ENCODE results near the gene MCEE.

MCEE gene

GRCh38 chr2:71157124-71157793, 27.2 kb upstream of the MCEE start:
- DNase-seq (ENCODE audit: extremely low spot score): peak; percentile 76
- POLR2A ChIA-PET: interaction anchor here (1.0 to 1.1 kb wide), 2 partner anchors 89 to 175 kb away, joined by 3 read pairs; partner anchors contain the start of genes NAGK and ZNF638
- CTCF ChIA-PET: interaction anchor here (0.7 to 3.7 kb wide), 5 partner anchors 8 to 348 kb away, joined by 3 to 11 read pairs (median 3); no protein-coding TSS in a partner anchor
- TF ChIP-seq LEF1 (IDR thresholded peaks at IDR 0.05; ENCODE audit: borderline replicate concordance): no peak

- POLR2A ChIA-PET: interaction anchor here (1.0 to 1.1 kb wide), 2 partner anchors 88 to 175 kb away, joined by 3 read pairs; partner anchors contain the start of genes NAGK and ZNF638
- CTCF ChIA-PET: interaction anchor here (0.7 to 3.7 kb wide), 5 partner anchors 8 to 348 kb away, joined by 3 to 11 read pairs (median 3); partner anchors contain the start of gene MPHOSPH10
- TF ChIP-seq FOXM1 (IDR thresholded peaks at IDR 0.05; ENCODE audit: borderline replicate concordance) (no peak), BHLHE40 (IDR thresholded peaks at IDR 0.05; ENCODE audit: borderline replicate concordance) (no peak), HDGF (IDR thresholded peaks at IDR 0.05; ENCODE audit: borderline replicate concordance) (no peak), LEF1 (IDR thresholded peaks at IDR 0.05; ENCODE audit: borderline replicate concordance) (no peak), L3MBTL2 (conservative IDR thresholded peaks at IDR 0.05) (no peak), SUZ12 (IDR thresholded peaks at IDR 0.05) (no peak), FOXK2 (IDR thresholded peaks at IDR 0.05) (no peak), NFRKB (IDR thresholded peaks at IDR 0.05) (no peak), CTBP1 (IDR thresholded peaks at IDR 0.05; ENCODE audit: borderline replicate concordance) (no peak), ELF4 (IDR thresholded peaks at IDR 0.05) (no peak), ARNT (IDR thresholded peaks at IDR 0.05) (no peak), SP1 (IDR thresholded peaks at IDR 0.05) (no peak), FOXA1 (IDR thresholded peaks at IDR 0.05) (no peak), PKNOX1 (IDR thresholded peaks at IDR 0.05) (no peak), ZNF384 (IDR thresholded peaks at IDR 0.05) (no peak), TARDBP (IDR thresholded peaks at IDR 0.05) (no peak)
- no peak for DNase-seq (ENCODE audit: extremely low spot score)
These were observed 26.5 kb upstream of the MCEE start for GRCh38 chr2:71156573-71156972.

GRCh38 chr2:71155846-71156245, 25.8 kb upstream of the MCEE start:
- ChIA-PET POLR2A (interaction anchor here (1.0 to 1.1 kb wide), 2 partner anchors 87 to 176 kb away, joined by 3 read pairs; partner anchors contain the start of genes NAGK and ZNF638), CTCF (interaction anchor here (0.7 to 3.7 kb wide), 3 partner anchors 25 to 174 kb away, joined by 3 to 11 read pairs (median 5); partner anchors contain the start of gene MPHOSPH10)
- DNase-seq (ENCODE audit: extremely low spot score): no peak
- no peak for TF ChIP-seq SP1 (IDR thresholded peaks at IDR 0.05)
- TF ChIP-seq FOXK2 (IDR thresholded peaks at IDR 0.05): no peak
- no peak for TF ChIP-seq FOXM1 (IDR thresholded peaks at IDR 0.05; ENCODE audit: borderline replicate concordance)
- no peak for TF ChIP-seq PKNOX1 (IDR thresholded peaks at IDR 0.05)

- ChIA-PET POLR2A (interaction anchor here (0.9 kb wide), 1 partner anchor 24 kb away, joined by 4 read pairs; no protein-coding TSS in a partner anchor), CTCF (interaction anchor here (0.6 to 3.7 kb wide), 2 partner anchors 12 to 54 kb away, joined by 3 to 11 read pairs; no protein-coding TSS in a partner anchor)
- peak; percentile 35 for DNase-seq (ENCODE audit: extremely low spot score)
- TF ChIP-seq ZNF384 (IDR thresholded peaks at IDR 0.05) (no peak), ARNT (IDR thresholded peaks at IDR 0.05) (no peak), FOXK2 (IDR thresholded peaks at IDR 0.05) (no peak), NFRKB (IDR thresholded peaks at IDR 0.05) (no peak), LEF1 (IDR thresholded peaks at IDR 0.05; ENCODE audit: borderline replicate concordance) (no peak), PKNOX1 (IDR thresholded peaks at IDR 0.05) (no peak), SP1 (IDR thresholded peaks at IDR 0.05) (no peak), FOXM1 (IDR thresholded peaks at IDR 0.05; ENCODE audit: borderline replicate concordance) (no peak), ELF4 (IDR thresholded peaks at IDR 0.05) (no peak), CTBP1 (IDR thresholded peaks at IDR 0.05; ENCODE audit: borderline replicate concordance) (no peak), BHLHE40 (IDR thresholded peaks at IDR 0.05; ENCODE audit: borderline replicate concordance) (no peak), FOXA1 (IDR thresholded peaks at IDR 0.05) (no peak), SUZ12 (IDR thresholded peaks at IDR 0.05) (no peak), HDGF (IDR thresholded peaks at IDR 0.05; ENCODE audit: borderline replicate concordance) (no peak), TARDBP (IDR thresholded peaks at IDR 0.05) (no peak), L3MBTL2 (conservative IDR thresholded peaks at IDR 0.05) (no peak)
These were observed 24.8 kb upstream of the MCEE start for GRCh38 chr2:71154798-71155197.

GRCh38 chr2:71154279-71154678, 24.2 kb upstream of the MCEE start:
- TF ChIP-seq BHLHE40 (IDR thresholded peaks at IDR 0.05; ENCODE audit: borderline replicate concordance) (no peak), LEF1 (IDR thresholded peaks at IDR 0.05; ENCODE audit: borderline replicate concordance) (no peak), HDGF (IDR thresholded peaks at IDR 0.05; ENCODE audit: borderline replicate concordance) (no peak), NFRKB (IDR thresholded peaks at IDR 0.05) (no peak), ELF4 (IDR thresholded peaks at IDR 0.05) (no peak), FOXA1 (IDR thresholded peaks at IDR 0.05) (no peak), FOXM1 (IDR thresholded peaks at IDR 0.05; ENCODE audit: borderline replicate concordance) (no peak), SUZ12 (IDR thresholded peaks at IDR 0.05) (no peak), ARNT (IDR thresholded peaks at IDR 0.05) (no peak)
- POLR2A ChIA-PET: interaction anchor here (0.9 kb wide), 1 partner anchor 23 kb away, joined by 4 read pairs; no protein-coding TSS in a partner anchor
- CTCF ChIA-PET: interaction anchor here (0.6 to 3.7 kb wide), 2 partner anchors 13 to 53 kb away, joined by 3 to 11 read pairs; no protein-coding TSS in a partner anchor
- DNase-seq (ENCODE audit: extremely low spot score): no peak
